DMS 273 (cell line): ENCODE measurements around the gene JAG2.
"Not testable (repeated sequence)": the region's sequence is repeated elsewhere in the genome, so short reads cannot be mapped to it uniquely, and the experiment has no call there.

ENCODE experiments used
- DNase-seq: peaks from one replicate; lab custom pipeline; 2025; ENCODE audit not compliant: unreplicated experiment; lab: John Stamatoyannopoulos, UW

JAG2 gene

GRCh38 chr14:105120056-105120455 is 48.5 kb downstream of the JAG2 start:
- no peak for DNase-seq

GRCh38 chr14:105119408-105120025 is 49.1 kb downstream of the JAG2 start:
- DNase-seq = no peak

GRCh38 chr14:105118646-105119407 is 49.7 kb downstream of the JAG2 start:
- no peak for DNase-seq

GRCh38 chr14:105117710-105118385 is 50.7 kb downstream of the JAG2 start:
- no peak for DNase-seq

- no peak for DNase-seq
These were observed 51.3 kb downstream of the JAG2 start for GRCh38 chr14:105117257-105117646.

- DNase-seq = no peak
These were observed 51.9 kb downstream of the JAG2 start for GRCh38 chr14:105116451-105117256.

- DNase-seq = not testable (repeated sequence)
These were observed 59.3 kb downstream of the JAG2 start for GRCh38 chr14:105109243-105109642.

GRCh38 chr14:105108516-105108864 is 60.1 kb downstream of the JAG2 start:
- no peak for DNase-seq

- DNase-seq = no peak
These were observed 60.6 kb downstream of the JAG2 start for GRCh38 chr14:105107781-105108515.

- no peak for DNase-seq
These were observed 61.2 kb downstream of the JAG2 start for GRCh38 chr14:105107351-105107750.

- DNase-seq = no peak
These were observed 63.4 kb downstream of the JAG2 start for GRCh38 chr14:105105158-105105557.

- no peak for DNase-seq
These were observed 65.7 kb downstream of the JAG2 start for GRCh38 chr14:105102893-105103292.

- no peak for DNase-seq
These were observed 66.2 kb downstream of the JAG2 start for GRCh38 chr14:105102361-105102870.

- DNase-seq = no peak
These were observed 67.7 kb downstream of the JAG2 start for GRCh38 chr14:105100910-105101309.

GRCh38 chr14:105099778-105100177 is 68.8 kb downstream of the JAG2 start:
- DNase-seq = no peak

GRCh38 chr14:105098316-105098715 is 70.3 kb downstream of the JAG2 start:
- no peak for DNase-seq

GRCh38 chr14:105097794-105098127 is 70.8 kb downstream of the JAG2 start:
- no peak for DNase-seq

- no peak for DNase-seq
These were observed 72.2 kb downstream of the JAG2 start for GRCh38 chr14:105096206-105096875.

GRCh38 chr14:105095236-105095805 is 73.3 kb downstream of the JAG2 start:
- DNase-seq = no peak
